ENCODE measurements around the gene WDR36.

The WDR36 gene

DNA sequence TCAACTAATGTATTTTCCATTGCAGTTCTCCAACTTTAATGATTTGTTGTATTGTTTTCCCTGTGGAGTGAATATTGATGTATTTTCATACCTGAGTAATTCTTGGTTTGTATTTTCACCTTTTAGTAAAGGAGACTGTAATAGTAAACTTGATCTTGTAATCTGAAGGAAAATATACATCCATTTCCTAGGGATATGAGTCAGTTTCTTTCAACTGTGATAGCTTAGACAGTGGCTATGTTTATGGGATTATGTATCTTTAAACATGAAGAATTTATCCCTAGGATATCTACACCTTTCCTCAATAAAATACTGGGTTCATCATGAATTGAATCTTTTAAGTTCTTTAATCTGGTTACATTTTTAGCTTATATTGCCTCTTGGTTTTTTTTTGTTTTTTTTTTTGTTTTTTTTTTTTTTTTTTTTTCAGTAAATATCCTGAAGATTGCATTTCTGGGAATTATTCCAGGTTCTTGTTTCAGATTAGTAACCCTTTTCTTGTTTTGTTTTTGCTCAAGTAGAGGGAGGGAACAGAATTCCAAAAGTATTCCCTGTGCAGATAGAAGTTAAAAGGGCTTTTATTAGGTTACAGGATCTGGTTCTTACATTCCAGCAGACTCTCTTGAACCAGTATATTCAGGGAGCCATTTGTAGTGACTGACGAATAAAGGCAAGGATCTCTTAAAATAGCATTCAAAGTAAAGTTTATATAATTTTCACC, 7.1 kb downstream of the WDR36 start:
- Histone ChIP-seq H3K4me3 (no peak overlapping the region), H3K27ac (no peak overlapping the region)
- no peak for DNase-seq (ENCODE audit: low spot score)
- no peak for TF ChIP-seq CTCF (IDR thresholded peaks at IDR 0.05)

DNA sequence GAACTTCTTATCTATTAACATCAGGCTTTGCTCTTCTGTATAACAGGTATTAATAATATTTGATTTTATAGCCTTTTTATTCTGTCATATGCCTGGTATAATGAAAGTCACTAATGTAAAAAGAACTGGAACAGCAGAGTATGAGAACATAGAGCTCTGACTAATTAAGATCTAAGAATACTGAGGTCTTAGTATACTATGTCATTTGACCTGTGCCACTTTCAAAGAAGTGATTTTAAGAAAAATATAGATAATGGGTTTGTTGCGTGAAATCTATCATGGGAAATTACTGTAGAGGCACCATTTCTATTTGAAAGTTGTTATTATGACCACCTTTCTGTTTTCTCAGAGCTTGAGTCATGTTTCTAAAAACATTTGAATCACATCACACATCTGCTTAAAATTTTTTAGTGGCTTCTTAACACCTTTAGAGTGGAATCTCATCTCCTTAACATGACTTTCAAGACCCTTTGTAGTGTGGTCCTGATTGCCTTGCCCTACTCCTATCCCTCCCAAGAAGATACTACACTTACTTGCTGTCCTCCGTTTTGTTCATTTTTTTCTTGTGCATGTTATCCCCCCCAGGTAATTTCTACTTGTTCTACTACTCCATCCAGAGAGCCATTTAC, 14.3 kb downstream of the WDR36 start:
- DNase-seq (ENCODE audit: low spot score) = no peak
- TF ChIP-seq CTCF (IDR thresholded peaks at IDR 0.05) = no peak
- H3K27ac ChIP-seq = no peak overlapping the region
- no peak overlapping the region for H3K4me3 ChIP-seq

DNA sequence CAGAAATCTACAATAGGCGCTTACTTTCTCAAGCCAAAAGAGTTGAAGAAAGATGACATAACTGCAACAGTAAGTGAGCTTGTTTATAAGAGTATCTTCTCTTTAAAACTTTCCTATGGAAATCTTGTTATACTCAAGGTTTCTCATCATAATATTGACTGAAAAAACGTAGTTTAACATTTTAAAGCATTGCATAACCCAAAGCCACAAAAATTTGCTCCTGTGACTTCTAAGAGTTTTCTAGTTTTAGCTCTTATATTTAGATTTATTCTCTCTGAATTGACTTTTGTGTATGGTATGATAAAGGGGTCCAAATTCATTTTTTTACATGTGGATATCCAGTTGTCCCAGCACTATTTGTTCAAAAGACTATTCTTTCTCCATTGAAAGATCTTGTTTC, 15.2 kb downstream of the WDR36 start:
- no peak for DNase-seq (ENCODE audit: low spot score)
- no peak overlapping the region for H3K4me3 ChIP-seq
- TF ChIP-seq CTCF (IDR thresholded peaks at IDR 0.05) = no peak
- no peak overlapping the region for H3K27ac ChIP-seq

GRCh38 chr5:111111956-111112355, 19.8 kb downstream of the WDR36 start:
- TF ChIP-seq CTCF (IDR thresholded peaks at IDR 0.05) = no peak
- no peak overlapping the region for H3K4me3 ChIP-seq
- no peak overlapping the region for H3K27ac ChIP-seq
- DNase-seq (ENCODE audit: low spot score) = no peak

GRCh38 chr5:111113678-111114077, 21.5 kb downstream of the WDR36 start:
- TF ChIP-seq CTCF (IDR thresholded peaks at IDR 0.05) = no peak
- no peak for DNase-seq (ENCODE audit: low spot score)

DNA sequence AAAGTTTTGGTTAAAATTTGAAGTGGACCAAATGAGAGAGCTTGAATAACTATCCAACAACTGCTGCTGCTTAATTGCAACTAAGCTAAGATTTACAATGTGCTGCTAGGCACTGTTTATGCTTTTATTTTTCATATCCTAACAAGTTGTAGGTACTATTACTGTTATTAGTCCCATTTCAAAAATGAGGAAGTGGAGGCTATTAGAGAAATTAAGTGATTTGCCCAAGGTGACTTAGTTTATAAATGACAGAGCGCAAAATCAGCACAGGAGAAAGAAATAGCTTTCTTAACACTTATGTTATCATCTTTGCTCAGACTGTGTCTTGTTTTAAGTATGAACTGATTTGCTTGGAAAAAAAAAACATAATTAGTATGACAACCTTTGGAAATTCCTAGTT, 23.1 kb downstream of the WDR36 start:
- no peak for TF ChIP-seq CTCF (IDR thresholded peaks at IDR 0.05)

More at GRCh38 chr5:111113678-111114077, 21.5 kb downstream of the WDR36 start:
- Histone ChIP-seq H3K4me3 (no peak overlapping the region), H3K27ac (no peak overlapping the region)

GRCh38 chr5:111116550-111116949, 24.4 kb downstream of the WDR36 start:
- Histone ChIP-seq H3K4me3 (no peak overlapping the region), H3K27ac (no peak overlapping the region)
- TF ChIP-seq CTCF (IDR thresholded peaks at IDR 0.05) = no peak
- DNase-seq (ENCODE audit: low spot score) = no peak

More for the DNA sequence above, 23.1 kb downstream of the WDR36 start:
- no peak overlapping the region for H3K27ac ChIP-seq
- no peak for DNase-seq (ENCODE audit: low spot score)
- H3K4me3 ChIP-seq = no peak overlapping the region
